ENCODE measurements around the gene TSLP.

- TF ChIP-seq POLR2AphosphoS5 (IDR thresholded peaks at IDR 0.05; ENCODE audit: low read depth, low read length) (no peak), POLR2A (IDR thresholded peaks at IDR 0.05; ENCODE audit: low read depth, low read length) (no peak), TAF1 (IDR thresholded peaks at IDR 0.05; ENCODE audit: borderline replicate concordance, low read depth, low read length) (no peak)
Observed at GRCh38 chr5:111106320-111106948, 34.9 kb downstream of the TSLP start.

All from GM12892 (cell line).